GM08714 (cell line): ENCODE results near the gene IFITM5.
A peak's percentile ranks its signal among the peaks of the same experiment; 100 is the strongest.
"Not testable (repeated sequence)": the region's sequence is repeated elsewhere in the genome, so short reads cannot be mapped to it uniquely, and the experiment has no call there.

ENCODE experiments used
- H3K4me3 ChIP-seq: fragments of 200-500 bp; sonication (Bioruptor generic); 2 replicates; pipeline ENCODE4 v1.5.1; 2014; ENCODE audit warnings: mild to moderate bottlenecking, low read length, inconsistent platforms
- ZNF274 ChIP-seq: IDR thresholded peaks from 2 replicates; pipeline ENCODE4 v1.6.1; 2012; ENCODE audit warnings: mild to moderate bottlenecking, low read depth, low read length

IFITM5 gene

DNA sequence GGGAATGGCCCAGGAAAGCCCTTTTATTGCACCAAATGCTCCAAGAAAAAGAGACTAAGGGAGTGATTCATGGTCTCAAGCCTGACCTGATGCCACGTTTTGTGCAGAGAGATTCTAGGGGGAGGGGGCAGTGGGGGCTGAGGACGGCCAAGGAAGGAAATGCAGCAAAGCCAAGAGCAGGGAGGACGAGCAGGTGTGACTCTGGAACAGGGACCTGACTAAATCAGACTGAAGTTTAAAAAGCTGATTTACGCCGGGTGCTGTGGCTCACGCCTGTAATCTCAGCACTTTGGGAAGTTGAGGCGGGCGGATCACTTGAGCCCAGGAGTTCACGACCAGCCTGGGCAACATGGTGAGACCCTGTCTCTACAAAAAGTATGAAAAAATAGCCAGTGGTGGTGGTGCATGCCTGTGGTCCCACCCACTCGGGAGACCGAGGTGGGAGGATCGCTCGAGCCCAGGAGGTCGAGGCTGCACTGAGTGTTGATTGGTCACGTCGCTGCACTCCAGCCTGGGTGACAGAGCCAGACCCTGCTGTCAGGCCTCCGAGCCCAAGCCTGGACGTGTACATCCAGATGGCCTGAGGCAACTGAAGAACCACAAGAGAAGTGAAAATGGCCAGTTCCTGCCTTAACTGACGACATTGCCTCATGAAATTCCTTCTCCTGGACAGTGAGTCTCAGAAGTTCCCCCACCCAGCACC is 32.2 kb upstream of the IFITM5 start:
- TF ChIP-seq ZNF274: no peak
- H3K4me3 ChIP-seq: no peak overlapping the region

DNA sequence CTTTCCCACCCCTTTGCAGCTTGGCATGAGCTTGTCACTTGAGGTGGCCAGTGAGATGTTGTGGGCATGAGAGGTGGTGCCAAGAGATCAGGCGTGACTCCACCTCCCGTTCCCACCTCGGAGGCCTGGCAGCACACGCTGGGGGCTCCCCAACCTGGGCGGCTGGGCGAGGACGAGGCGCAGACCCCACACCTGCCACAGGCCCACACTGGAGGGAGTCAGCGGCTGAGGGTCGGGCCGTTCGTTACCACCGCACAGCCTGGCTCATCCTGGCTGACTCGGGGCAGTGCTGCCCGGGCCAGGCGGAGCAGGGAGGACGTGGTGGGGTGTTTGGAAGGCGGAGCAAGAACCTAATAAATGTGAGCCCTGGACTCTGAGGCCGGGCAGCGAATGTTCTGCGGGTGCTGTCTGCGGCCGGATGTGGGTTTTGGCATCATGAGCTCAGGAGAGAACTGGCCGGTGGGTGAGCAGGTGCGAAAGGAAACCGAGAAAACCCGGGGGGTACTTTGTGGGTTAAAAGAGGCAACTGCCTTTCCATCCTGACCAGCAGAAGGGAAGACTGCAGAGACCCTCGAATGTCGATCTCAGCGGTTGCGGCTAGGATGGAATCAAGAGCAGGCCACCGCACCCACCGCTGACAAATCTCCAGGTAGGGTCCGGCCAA is 31.5 kb upstream of the IFITM5 start:
- TF ChIP-seq ZNF274: no peak

DNA sequence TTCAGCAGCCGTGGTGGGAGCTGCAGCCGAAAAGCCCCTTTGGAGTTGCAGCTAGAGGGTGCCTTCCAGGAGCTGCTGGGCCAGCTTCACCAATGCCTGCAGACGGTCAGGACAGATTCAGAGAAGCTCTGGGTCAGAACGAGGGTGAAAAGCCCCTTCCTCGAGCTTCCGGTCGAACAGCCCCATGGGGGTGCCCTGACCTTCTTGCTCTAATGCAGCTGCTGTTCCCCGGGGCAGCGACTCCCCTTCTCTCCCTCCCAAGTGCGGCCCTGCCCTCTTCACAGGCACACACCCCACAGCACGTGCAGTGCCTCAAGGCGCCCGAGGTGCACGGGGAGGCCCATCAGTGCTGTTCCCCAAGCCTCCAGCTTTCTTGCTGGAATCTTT is 31.0 kb upstream of the IFITM5 start:
- TF ChIP-seq ZNF274: no peak
- H3K4me3 ChIP-seq: no peak overlapping the region

More for the DNA sequence above, 31.5 kb upstream of the IFITM5 start:
- H3K4me3 ChIP-seq: no peak overlapping the region

DNA sequence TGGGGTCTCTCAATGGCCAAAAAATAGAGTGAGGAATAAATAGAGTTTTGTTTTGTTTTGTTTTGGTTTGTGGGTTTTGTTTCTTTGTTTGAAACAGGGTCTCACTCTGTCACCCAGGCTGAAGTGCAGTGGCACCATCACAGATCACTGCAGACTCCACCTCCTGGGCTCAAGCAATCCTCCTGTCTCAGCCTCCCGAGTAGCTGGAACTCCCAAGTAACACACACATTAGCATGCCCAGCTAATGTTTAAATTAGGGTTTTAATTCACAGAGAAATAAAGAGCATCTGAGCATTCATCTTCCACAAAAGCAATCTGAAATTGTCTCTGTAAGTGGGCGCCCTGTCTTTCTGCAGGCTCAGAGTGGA is 30.5 kb upstream of the IFITM5 start:
- TF ChIP-seq ZNF274: no peak
- no peak overlapping the region for H3K4me3 ChIP-seq

DNA sequence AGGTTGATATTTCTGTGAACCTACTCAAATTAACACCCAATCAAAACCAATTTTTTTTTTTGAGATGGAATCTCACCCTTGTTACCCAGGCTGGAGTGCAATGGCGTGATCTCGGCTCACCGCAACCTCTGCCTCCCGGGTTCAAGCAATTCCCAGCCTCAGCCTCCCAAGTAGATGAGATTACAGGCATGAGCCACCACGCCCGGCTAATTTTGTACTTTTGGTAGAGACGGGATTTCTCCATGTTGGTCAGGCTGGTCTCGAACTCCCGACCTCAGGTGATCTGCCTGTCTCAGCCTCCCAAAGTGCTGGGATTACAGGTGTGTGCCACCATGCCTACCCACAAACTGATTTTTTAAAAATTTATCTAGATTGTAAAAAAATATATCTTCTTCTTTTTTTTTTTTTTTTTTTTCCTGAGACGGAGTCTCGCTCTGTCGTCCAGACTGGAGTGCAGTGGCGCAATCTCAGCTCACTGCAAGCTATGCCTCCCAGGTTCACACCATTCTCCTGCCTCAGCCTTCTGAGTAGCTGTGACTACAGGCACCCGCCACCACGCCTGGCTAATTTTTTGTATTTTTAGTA is 29.3 kb upstream of the IFITM5 start:
- not testable (repeated sequence) for H3K4me3 ChIP-seq

DNA sequence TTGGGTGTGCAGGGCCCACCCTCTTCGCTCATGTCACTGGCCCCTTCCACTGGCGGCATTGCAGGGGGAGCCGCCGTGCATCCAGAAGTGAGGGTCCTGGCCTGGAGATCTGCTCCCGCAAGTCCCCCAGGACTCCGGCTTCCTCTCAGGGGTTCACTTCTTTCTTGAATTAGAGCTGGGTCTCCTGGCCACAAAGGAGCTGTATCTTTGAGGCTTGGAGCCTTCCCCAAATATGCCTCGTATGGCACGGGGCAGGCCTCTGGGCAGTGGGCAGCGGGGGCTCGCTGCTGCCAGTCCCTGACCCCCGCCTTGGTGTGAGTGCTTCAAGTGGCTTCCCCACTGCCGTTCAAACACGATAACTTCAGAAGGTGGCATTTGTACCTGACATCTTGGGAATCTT is 28.7 kb upstream of the IFITM5 start:
- H3K4me3 ChIP-seq: no peak overlapping the region
- TF ChIP-seq ZNF274: no peak

DNA sequence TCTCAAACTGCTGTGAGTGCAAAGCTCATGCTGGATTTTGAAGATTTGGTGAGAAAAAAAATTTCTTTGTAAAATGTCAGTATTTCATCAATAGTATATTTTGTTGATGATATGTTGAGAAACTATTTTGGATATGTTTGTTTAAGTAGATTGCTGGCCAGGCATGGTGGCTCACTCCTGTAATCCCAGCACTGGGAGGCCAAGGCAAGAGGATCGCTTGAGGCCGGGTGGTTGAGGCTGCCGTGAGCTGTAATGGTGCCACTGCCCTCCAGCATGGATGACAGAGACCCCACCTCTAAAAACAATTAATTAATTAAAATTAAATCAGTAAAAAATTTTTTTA is 28.2 kb upstream of the IFITM5 start:
- peak overlapping the region; percentile 20; the same call in 1 of the 2 replicates for H3K4me3 ChIP-seq
- no peak for TF ChIP-seq ZNF274

DNA sequence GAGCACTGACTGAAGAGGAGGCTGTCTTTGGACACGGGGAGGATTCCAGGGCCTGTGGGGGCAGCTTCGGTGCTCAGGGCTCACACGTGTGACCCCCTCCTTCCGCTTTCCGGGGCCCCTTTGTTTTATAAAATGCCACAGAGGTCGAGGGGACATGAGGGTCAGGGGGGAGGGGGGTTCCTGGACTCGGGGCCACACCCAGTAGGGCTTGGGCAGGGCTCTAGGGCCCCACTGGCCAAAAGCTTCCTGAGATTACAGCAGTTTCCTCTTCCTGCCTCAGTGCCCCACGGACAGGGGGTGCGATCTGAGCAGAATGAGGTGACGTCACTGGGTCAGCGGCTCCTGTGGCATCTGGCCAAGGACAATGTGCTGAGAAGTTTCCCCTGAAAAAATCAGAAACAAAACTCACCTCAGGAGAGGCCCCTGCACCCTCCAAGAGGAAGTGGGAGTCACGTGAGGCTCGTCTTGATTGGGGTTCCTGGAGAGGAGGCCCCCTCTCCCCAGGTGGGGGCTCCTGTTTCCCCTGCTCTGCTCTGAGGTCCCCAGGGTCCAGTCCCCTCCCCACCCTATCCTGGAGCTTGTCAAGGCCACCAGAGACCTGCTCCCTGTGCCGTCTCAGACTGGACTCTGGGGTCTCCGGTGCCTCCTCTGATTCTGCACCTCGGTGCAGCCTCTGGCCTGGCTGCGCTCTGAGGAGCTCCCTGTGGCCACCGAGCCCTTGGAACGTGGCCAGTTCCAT is 27.7 kb upstream of the IFITM5 start:
- H3K4me3 ChIP-seq: peak overlapping the region; percentile 20; the same call in 1 of the 2 replicates
- TF ChIP-seq ZNF274: no peak

DNA sequence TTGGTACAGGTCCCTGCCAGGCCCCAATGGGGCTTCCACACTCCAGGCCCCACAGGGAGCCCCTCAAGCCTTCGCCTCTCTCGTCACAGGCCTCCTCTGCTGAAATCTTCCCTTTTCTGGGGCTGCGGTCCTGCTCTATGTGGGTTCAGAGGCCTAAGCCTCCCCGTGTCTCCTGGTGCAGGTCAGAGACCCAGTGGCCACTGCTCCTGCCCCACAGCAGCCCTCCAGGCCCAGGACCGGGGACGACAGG is 27.2 kb upstream of the IFITM5 start:
- peak overlapping the region; percentile 7; the same call in 1 of the 2 replicates for H3K4me3 ChIP-seq
- TF ChIP-seq ZNF274: no peak

DNA sequence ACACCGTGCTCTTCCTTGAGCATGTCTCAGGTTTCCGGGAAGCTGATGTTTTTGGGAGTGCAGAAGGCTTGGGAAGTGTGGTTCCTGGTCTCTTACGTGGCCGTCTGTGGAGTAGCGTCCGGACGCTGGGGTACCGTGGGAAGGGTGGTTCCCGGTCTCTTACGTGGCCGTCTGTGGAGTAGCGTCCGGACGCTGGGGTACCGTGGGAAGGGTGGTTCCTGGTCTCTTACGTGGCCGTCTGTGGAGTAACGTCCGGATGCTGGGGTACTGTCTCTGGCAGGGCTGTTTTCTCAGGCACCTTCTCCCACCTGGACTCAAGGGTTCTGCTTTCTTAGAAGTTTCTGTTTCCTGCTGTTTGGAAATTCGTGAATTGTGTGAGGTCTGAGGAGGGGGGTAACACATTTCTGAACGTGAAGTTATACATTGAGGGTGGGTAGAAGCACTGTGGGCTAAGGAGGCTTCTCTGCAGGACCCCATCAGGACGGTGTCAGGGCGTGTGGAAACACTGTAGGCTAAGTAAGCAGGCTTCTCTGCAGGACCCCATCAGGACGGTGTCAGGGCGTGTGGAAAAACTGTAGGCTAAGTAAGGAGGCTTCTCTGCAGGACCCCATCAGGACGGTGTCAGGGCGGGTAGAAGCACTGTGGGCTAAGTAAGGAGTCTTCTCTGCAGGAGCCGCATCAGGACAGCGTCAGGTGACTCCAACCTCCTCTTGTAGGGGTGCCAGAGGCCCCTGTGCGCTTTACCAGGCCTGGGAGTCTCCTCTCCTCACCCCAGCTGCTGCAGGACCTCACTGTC is 26.7 kb upstream of the IFITM5 start:
- no peak for TF ChIP-seq ZNF274
- no peak overlapping the region; the same call in 1 of the 2 replicates for H3K4me3 ChIP-seq

DNA sequence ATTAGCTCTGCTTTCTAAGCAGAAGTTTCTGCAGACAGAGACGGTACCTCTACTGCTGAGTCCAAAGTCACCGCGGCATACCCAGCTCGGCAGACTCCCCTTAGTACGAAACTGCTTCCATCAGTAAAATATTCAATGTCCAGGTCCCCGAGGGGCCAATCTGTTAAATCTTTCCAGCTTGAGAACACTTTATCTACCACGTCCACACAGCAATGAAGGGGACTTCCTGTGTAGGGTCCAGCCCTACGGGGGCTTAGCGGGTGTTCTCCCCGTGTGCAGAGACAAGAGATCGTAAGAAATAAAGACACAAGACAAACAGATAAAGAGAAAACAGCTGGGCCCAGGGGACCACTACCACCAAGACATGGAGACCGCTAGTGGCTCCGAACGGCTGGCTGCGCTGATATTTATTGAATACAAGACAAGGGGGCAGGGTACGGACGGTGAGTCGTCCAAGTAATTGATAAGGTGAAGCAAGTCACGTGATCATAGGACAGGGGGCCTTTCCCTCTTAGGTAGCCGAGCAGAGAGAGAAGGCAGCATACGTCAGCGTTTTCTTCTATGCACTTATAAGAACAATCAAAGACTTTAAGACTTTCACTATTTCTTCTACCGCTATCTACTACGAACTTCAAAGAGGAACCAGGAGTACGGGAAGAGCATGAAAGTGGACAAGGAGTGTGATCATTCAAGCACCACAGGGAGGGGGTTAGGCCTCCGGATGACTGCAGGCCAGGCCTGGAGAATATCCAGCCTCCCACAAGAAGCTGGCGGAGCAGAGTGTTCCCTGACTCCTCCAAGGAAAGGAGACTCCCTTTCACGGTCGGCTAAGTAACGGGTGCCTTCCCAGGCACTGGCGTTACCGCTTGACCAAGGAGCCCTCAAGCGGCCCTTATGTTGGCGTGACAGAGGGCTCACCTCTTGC is 25.5 kb upstream of the IFITM5 start:
- not testable (repeated sequence) for H3K4me3 ChIP-seq

DNA sequence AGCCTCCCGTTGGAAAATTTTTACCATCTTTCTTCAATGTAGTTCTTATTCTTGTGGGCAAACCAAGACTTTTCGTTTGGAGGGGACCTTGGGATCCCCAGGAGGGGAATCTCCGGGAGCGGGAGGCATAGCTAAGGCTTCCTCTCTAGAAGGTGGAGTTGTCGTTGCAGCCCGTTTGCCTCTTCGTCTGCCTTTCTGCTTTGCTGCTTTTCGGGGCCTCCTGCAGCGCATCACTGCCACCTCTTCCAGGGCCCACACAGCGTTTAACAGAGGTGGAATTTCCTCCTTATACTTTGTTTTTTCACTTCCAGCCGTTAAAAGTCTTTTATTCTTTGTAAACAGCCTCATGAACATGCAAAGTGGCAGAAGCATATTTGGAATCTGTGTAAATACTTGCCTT is 24.8 kb upstream of the IFITM5 start:
- no peak overlapping the region for H3K4me3 ChIP-seq
- TF ChIP-seq ZNF274: no peak

DNA sequence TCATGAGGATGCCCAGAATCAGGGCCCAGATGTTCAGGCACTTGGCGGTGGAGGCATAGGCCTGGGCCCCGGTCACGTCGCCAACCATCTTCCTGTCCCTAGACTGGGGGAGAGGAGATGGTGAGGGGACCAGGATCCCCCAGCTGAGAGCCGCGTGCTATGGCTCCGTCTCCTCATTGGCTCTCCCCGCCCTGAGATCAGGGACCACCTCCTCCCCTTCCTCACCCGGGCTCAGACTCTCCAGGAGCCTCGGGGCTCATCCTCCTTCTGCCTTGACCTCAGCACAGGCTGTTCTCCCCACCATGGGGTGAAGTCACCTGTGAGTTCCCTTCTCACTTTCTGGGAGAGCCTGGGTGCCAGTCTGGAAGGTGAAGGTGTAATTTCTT is 20.6 kb upstream of the IFITM5 start:
- not testable (repeated sequence) for H3K4me3 ChIP-seq

DNA sequence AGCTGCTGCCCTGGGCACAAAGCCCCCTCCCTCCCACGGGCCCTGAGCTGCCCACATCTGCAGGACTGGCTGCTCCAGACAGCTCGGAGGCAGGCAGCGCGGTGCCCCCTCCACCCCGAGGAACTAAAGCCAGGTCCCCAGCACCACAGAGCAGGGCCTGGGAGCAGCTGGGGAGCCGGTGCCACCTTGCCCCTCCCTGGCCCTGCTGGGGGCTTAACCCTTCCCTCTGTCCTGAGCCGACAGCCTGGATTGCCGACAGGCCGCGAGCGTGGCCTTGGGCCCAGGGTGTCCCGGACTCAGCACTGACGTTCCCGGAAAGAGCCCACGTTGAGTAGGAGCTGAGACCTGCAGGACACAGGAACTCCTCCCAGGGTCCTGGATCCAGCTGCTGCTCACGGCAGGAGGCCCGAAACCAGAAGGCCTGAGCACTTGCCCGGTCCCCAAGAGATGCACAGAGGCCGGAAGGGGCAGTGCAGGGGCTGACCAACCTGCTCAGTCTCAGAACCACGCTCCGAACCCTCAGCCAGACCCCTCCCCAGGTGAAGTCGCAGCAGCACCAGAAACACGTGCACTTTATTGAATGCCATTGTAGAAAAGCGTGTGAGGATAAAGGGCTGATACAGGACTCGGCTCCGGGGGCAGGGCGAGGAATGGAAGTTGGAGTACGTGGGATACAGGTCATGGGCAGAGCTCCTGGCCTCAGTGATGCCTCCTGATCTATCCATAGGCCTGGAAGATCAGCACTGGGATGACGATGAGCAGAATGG is 20.0 kb upstream of the IFITM5 start:
- H3K4me3 ChIP-seq: peak overlapping the region; percentile 33; the same call in 1 of the 2 replicates

DNA sequence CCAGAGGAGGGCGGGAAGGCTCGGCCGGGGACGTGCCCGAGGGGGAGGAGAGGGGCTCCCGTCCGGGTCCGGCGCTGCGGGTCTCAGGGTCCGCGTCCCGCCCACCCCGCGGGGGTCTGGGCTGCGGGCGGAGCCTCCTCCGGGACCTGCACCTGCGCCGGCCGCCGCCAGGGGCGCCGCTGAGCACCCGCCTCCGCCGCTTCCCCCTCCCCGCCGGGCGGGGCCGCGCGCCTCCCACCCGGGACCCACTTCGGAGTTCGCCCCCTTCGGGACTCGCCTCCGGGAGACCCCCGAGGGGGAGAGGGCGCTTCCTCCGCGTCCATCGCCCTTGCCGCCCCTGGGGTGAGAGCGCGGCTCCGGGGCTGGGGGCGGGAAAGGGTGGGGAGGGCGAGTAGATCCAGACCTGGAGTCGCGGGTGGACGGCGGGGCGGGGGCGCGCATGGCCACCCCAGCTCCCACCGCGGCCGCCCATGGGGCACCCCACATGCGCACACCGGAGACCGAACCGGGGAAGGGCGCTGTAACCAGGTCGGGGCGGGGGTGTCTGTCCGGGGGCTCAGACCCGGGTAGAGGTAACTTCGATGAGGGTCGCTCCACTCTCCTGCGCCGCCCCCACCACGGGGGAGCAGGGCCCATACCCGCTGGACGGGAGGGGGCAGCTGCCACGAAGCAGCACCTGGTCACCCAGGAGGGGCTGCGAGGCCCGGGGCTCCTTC is 19.2 kb upstream of the IFITM5 start:
- peak overlapping the region; percentile 33; the same call in 1 of the 2 replicates for H3K4me3 ChIP-seq

DNA sequence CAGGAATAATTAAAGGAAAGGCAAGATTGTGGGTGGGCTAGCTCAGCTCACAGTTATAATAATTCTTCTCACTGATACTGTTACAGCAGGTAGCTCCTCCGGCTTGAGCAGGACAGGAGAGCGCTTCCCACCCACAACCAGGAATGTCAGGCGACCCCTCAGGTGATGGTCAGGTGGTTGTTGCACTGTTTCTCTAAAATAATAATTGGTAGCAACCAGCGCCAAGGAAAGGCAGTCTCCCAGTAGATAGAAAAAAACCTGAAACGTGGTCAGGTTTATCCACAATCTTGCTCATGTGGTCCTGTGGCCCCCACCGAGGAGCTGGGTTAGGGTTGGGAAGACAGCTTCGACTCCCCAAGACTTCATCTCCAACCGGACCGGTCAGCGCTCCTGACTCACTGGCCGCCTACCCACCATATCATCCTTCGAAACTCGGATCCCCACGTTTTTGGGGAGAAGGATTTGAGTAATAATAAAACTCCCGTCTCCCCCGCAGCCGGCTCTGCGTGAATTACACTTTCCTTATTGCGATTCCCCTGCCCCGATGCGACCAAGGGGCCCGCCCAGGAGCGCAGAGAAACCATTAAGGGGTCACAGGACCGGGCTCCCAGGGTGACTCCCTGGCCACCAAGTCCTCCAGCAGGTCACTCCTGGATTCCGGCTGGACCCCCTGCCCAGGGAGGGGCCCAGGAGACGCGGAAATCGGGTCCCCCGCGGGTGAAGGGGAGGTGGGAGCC is 18.5 kb upstream of the IFITM5 start:
- H3K4me3 ChIP-seq: not testable (repeated sequence)
